ENCODE results near the gene CCDC192. TPM values are rescaled to one million over a fixed set of nuclear protein-coding genes. Genes with fewer than 3 reads are reported as not detected.
A peak's percentile ranks its signal among the peaks of the same experiment; 100 is the strongest.

The CCDC192 gene
- total RNA-seq, 1 donor from 2014 or later: 0.26 TPM

GRCh38 chr5:127970854-127971425 is 267.7 kb downstream of the CCDC192 start:
- H3K27ac Mint-ChIP-seq (ENCODE audit: unreplicated experiment): no peak overlapping the region
- H3K4me1 Mint-ChIP-seq (ENCODE audit: unreplicated experiment): no peaks in the 10 kb centered on the region
- H3K36me3 Mint-ChIP-seq (ENCODE audit: low read depth, unreplicated experiment): no peaks in the 10 kb centered on the region
- no peak for DNase-seq (ENCODE audit: low spot score)
- TF ChIP-seq CTCF (IDR thresholded peaks at IDR 0.05; ENCODE audit: unreplicated experiment): no peak
- H3K27me3 Mint-ChIP-seq (ENCODE audit: unreplicated experiment): no peaks in the 10 kb centered on the region
- H3K4me3 Mint-ChIP-seq (ENCODE audit: unreplicated experiment): no peak overlapping the region
- no peaks in the 10 kb centered on the region for H3K9me3 Mint-ChIP-seq (ENCODE audit: unreplicated experiment)

- Mint-ChIP-seq H3K27ac (ENCODE audit: unreplicated experiment) (no peak overlapping the region), H3K4me3 (ENCODE audit: unreplicated experiment) (no peak overlapping the region), H3K9me3 (ENCODE audit: unreplicated experiment) (no peaks in the 10 kb centered on the region), H3K27me3 (ENCODE audit: unreplicated experiment) (no peaks in the 10 kb centered on the region), H3K4me1 (ENCODE audit: unreplicated experiment) (peaks cover 13% of the 10 kb centered on the region), H3K36me3 (ENCODE audit: low read depth, unreplicated experiment) (no peaks in the 10 kb centered on the region)
- no peak for TF ChIP-seq CTCF (IDR thresholded peaks at IDR 0.05; ENCODE audit: unreplicated experiment)
- DNase-seq (ENCODE audit: low spot score): no peak
Observed at GRCh38 chr5:127975961-127976360, 272.8 kb downstream of the CCDC192 start.

GRCh38 chr5:127976525-127976924 is 273.3 kb downstream of the CCDC192 start:
- Mint-ChIP-seq H3K27me3 (ENCODE audit: unreplicated experiment) (no peaks in the 10 kb centered on the region), H3K4me3 (ENCODE audit: unreplicated experiment) (no peak overlapping the region), H3K4me1 (ENCODE audit: unreplicated experiment) (peaks cover 13% of the 10 kb centered on the region), H3K36me3 (ENCODE audit: low read depth, unreplicated experiment) (no peaks in the 10 kb centered on the region), H3K27ac (ENCODE audit: unreplicated experiment) (peak overlapping the region; percentile 90), H3K9me3 (ENCODE audit: unreplicated experiment) (no peaks in the 10 kb centered on the region)
- DNase-seq (ENCODE audit: low spot score): no peak
- no peak for TF ChIP-seq CTCF (IDR thresholded peaks at IDR 0.05; ENCODE audit: unreplicated experiment)

- TF ChIP-seq CTCF (IDR thresholded peaks at IDR 0.05; ENCODE audit: unreplicated experiment): no peak
- no peaks in the 10 kb centered on the region for H3K27me3 Mint-ChIP-seq (ENCODE audit: unreplicated experiment)
- no peaks in the 10 kb centered on the region for H3K36me3 Mint-ChIP-seq (ENCODE audit: low read depth, unreplicated experiment)
- no peak for DNase-seq (ENCODE audit: low spot score)
- no peaks in the 10 kb centered on the region for H3K9me3 Mint-ChIP-seq (ENCODE audit: unreplicated experiment)
- H3K27ac Mint-ChIP-seq (ENCODE audit: unreplicated experiment): peak overlapping the region; percentile 90
- no peak overlapping the region for H3K4me3 Mint-ChIP-seq (ENCODE audit: unreplicated experiment)
- H3K4me1 Mint-ChIP-seq (ENCODE audit: unreplicated experiment): peaks cover 13% of the 10 kb centered on the region
Observed at GRCh38 chr5:127976991-127977717, 274.0 kb downstream of the CCDC192 start.

- H3K4me1 Mint-ChIP-seq (ENCODE audit: unreplicated experiment): peaks cover 13% of the 10 kb centered on the region
- no peaks in the 10 kb centered on the region for H3K36me3 Mint-ChIP-seq (ENCODE audit: low read depth, unreplicated experiment)
- no peak overlapping the region for H3K4me3 Mint-ChIP-seq (ENCODE audit: unreplicated experiment)
- no peak overlapping the region for H3K27ac Mint-ChIP-seq (ENCODE audit: unreplicated experiment)
- H3K9me3 Mint-ChIP-seq (ENCODE audit: unreplicated experiment): no peaks in the 10 kb centered on the region
- TF ChIP-seq CTCF (IDR thresholded peaks at IDR 0.05; ENCODE audit: unreplicated experiment): no peak
- DNase-seq (ENCODE audit: low spot score): no peak
- no peaks in the 10 kb centered on the region for H3K27me3 Mint-ChIP-seq (ENCODE audit: unreplicated experiment)
Observed at GRCh38 chr5:127978738-127979300, 275.6 kb downstream of the CCDC192 start.
